GM23338 (cell line): Measurements from ENCODE around the gene ADGRG1. TPM values are rescaled to one million over a fixed set of nuclear protein-coding genes. Genes with fewer than 3 reads are reported as not detected.

Experiments
- ATAC-seq: fragments of 200-7000 bp; cut with Tn5 transposase; 3 replicates; pipeline ENCODE4 v1.9.1; 2020
- DNase-seq: peaks from one replicate; pipeline ENCODE4 v3.0.0-alpha.2; 2015; ENCODE audit warnings: low spot score
- H2AFZ ChIP-seq: fragments of 200-600 bp; sonication (generic); 2 replicates; pipeline ENCODE4 v1.8.0; 2016; ENCODE audit warnings: antibody characterized with exemption, mild to moderate bottlenecking, moderate library complexity
- H3F3A ChIP-seq: fragments of 200-600 bp; sonication (generic); replicated peaks from 2 replicates; pipeline ENCODE4 v1.8.0; 2017; ENCODE audit warnings: antibody characterized with exemption, mixed run types, low read depth
- H3K27ac ChIP-seq: fragments of 200-600 bp; sonication (generic); 2 replicates; pipeline ENCODE4 v1.6.1; 2016; ENCODE audit warnings: low read depth
- H3K27me3 ChIP-seq: fragments of 200-600 bp; sonication (generic); 2 replicates; pipeline ENCODE4 v1.8.0; 2016; ENCODE audit warnings: mild to moderate bottlenecking, mixed run types, moderate library complexity; ENCODE audit not compliant: insufficient read depth
- H3K36me3 ChIP-seq: fragments of 200-600 bp; sonication (generic); 2 replicates; pipeline ENCODE4 v1.8.0; 2016; ENCODE audit warnings: mild to moderate bottlenecking; ENCODE audit not compliant: insufficient read depth
- H3K4me1 ChIP-seq: fragments of 200-600 bp; sonication (generic); 2 replicates; pipeline ENCODE4 v1.8.0; 2016; ENCODE audit warnings: mild to moderate bottlenecking, moderate library complexity; ENCODE audit not compliant: insufficient read depth
- H3K4me2 ChIP-seq: fragments of 200-600 bp; sonication (generic); 2 replicates; pipeline ENCODE4 v1.7.1; 2017; ENCODE audit warnings: mixed run types
- H3K4me3 ChIP-seq: fragments of 200-600 bp; sonication (generic); 2 replicates; pipeline ENCODE4 v1.6.1; 2016; ENCODE audit warnings: mixed run types
- H3K79me2 ChIP-seq: fragments of 200-600 bp; sonication (generic); replicated peaks from 2 replicates; pipeline ENCODE4 v1.8.0; 2017; ENCODE audit warnings: mild to moderate bottlenecking; ENCODE audit not compliant: insufficient read depth
- H3K9me2 ChIP-seq: fragments of 200-600 bp; sonication (generic); 2 replicates; pipeline ENCODE4 v1.8.0; 2017; ENCODE audit not compliant: insufficient read depth
- H4K20me1 ChIP-seq: fragments of 200-600 bp; sonication (generic); replicated peaks from 2 replicates; pipeline ENCODE4 v1.8.0; 2017; ENCODE audit warnings: mild to moderate bottlenecking; ENCODE audit not compliant: insufficient read depth
- H3K27ac Mint-ChIP-seq: 2 replicates; pipeline ENCODE4 v1.8.0; 2020; ENCODE audit warnings: inconsistent platforms, mild to moderate bottlenecking, moderate library complexity, mixed read lengths
- H3K27me3 Mint-ChIP-seq: 3 replicates; pipeline ENCODE4 v1.8.0; 2022; ENCODE audit warnings: low read depth, mild to moderate bottlenecking, moderate library complexity, mixed read lengths, inconsistent platforms; ENCODE audit not compliant: insufficient read depth, poor library complexity
- H3K36me3 Mint-ChIP-seq: 3 replicates; pipeline ENCODE4 v1.8.0; 2021; ENCODE audit warnings: low read depth, mild to moderate bottlenecking, inconsistent platforms, moderate library complexity, mixed read lengths
- H3K4me1 Mint-ChIP-seq: 3 replicates; pipeline ENCODE4 v1.8.0; 2020; ENCODE audit warnings: mild to moderate bottlenecking, inconsistent platforms, mixed read lengths
- H3K4me3 Mint-ChIP-seq: 3 replicates; pipeline ENCODE4 v1.8.0; 2021; ENCODE audit warnings: moderate library complexity, mild to moderate bottlenecking, inconsistent platforms, mixed read lengths
- H3K9me3 Mint-ChIP-seq: 3 replicates; pipeline ENCODE4 v1.8.0; 2020; ENCODE audit warnings: moderate library complexity, mild to moderate bottlenecking, inconsistent platforms, mixed read lengths
- CREB1 ChIP-seq: fragments of 250-450 bp; sonication (Bioruptor Pico); IDR thresholded peaks from 2 replicates; pipeline ENCODE4 v1.5.0; 2020; ENCODE audit warnings: low read depth, mild to moderate bottlenecking, moderate library complexity
- ETS1 ChIP-seq: IDR thresholded peaks from 2 replicates; pipeline ENCODE4 v1.6.1; 2016; ENCODE audit warnings: antibody characterized with exemption
- EZH2 ChIP-seq: fragments of 200-600 bp; sonication (generic); IDR thresholded peaks from one replicate; pipeline ENCODE4 v1.8.0; 2017; ENCODE audit warnings: antibody characterized with exemption, mild to moderate bottlenecking, low read depth; ENCODE audit not compliant: unreplicated experiment
- EZH2phosphoT487 ChIP-seq: fragments of 200-600 bp; sonication (generic); IDR thresholded peaks from one replicate; pipeline ENCODE4 v1.8.1; 2018; ENCODE audit warnings: antibody characterized with exemption; ENCODE audit not compliant: unreplicated experiment
- JUNB ChIP-seq: IDR thresholded peaks from one replicate; pipeline ENCODE4 v1.6.1; 2016; ENCODE audit warnings: antibody characterized with exemption; ENCODE audit not compliant: unreplicated experiment
- NANOG ChIP-seq: IDR thresholded peaks from 2 replicates; pipeline ENCODE4 v1.6.1; 2016; ENCODE audit warnings: antibody characterized with exemption, borderline replicate concordance
- POLR2AphosphoS5 ChIP-seq: IDR thresholded peaks from 2 replicates; pipeline ENCODE4 v1.6.1; 2016; ENCODE audit warnings: antibody characterized with exemption, low read depth
- STAT1 ChIP-seq: IDR thresholded peaks from one replicate; pipeline ENCODE4 v1.6.1; 2016; ENCODE audit warnings: antibody characterized with exemption; ENCODE audit not compliant: unreplicated experiment
- ZNF114 ChIP-seq: fragments of 250-450 bp; sonication (Bioruptor Pico); IDR thresholded peaks from 2 replicates; pipeline ENCODE4 v1.5.0; 2020; ENCODE audit warnings: mild to moderate bottlenecking, moderate library complexity
- ZNF331 ChIP-seq: fragments of 250-450 bp; sonication (Bioruptor Pico); IDR thresholded peaks from 2 replicates; pipeline ENCODE4 v1.5.0; 2020; ENCODE audit warnings: low read depth, mild to moderate bottlenecking, moderate library complexity
- polyA plus RNA-seq: library from polyadenylated mRNA; unstranded; fragments of >200 nt; fragmentation: Nextera tagmentation; extraction: Ambion mirVana; gene quantifications from 2 replicates; pipeline ENCODE4 v1.2.1, GENCODE V29; 2016
- total RNA-seq: library from RNA; depleted of rRNA; stranded (reverse); fragments of >200 nt; shearing (Covaris generic); gene quantifications from 2 replicates; pipeline ENCODE4 v1.2.3, GENCODE V29; 2014
- TF ChIP-seq, protein P1 (sequence below), 2 experiments: fragments of 200-600 bp in 1 of 2; sonication (generic) in 1 of 2; conservative IDR thresholded peaks; 2 replicates each; pipeline versions ENCODE4 v1.5.1 to v1.6.1; 2016 to 2017; ENCODE audit warnings: antibody characterized with exemption in 2 of 2, low read depth in 2 of 2, mild to moderate bottlenecking in 2 of 2, moderate library complexity in 1 of 2
- TF ChIP-seq, protein P2 (sequence below): IDR thresholded peaks from one replicate; pipeline ENCODE4 v1.6.1; 2018; ENCODE audit warnings: antibody characterized with exemption; ENCODE audit not compliant: unreplicated experiment
- TF ChIP-seq, protein P3 (sequence below): fragments of 250-450 bp; sonication (Bioruptor Pico); IDR thresholded peaks from 2 replicates; pipeline ENCODE4 v1.5.0; 2020; ENCODE audit warnings: mild to moderate bottlenecking, moderate library complexity

Gene ADGRG1
- total and polyA plus RNA-seq, 2 experiments from 2014 or later: 0.14 to 0.47 TPM

GRCh38 chr16:57685633-57686032 lies 57.2 kb downstream of the ADGRG1 start:
- no peak for ATAC-seq

More at GRCh38 chr16:57685633-57686032, 57.2 kb downstream of the ADGRG1 start:
- Histone ChIP-seq H3K79me2 (no peaks in the 10 kb centered on the region), H3K36me3 (no peaks in the 10 kb centered on the region), H3K4me1 (no peaks in the 10 kb centered on the region), H3K9me2 (no peaks in the 10 kb centered on the region), H3K27ac (no peak overlapping the region), H3F3A (no peaks in the 10 kb centered on the region), H3K27me3 (no peaks in the 10 kb centered on the region), H3K4me2 (no peak overlapping the region), H3K4me3 (no peak overlapping the region), H2AFZ (no peak overlapping the region), H4K20me1 (no peaks in the 10 kb centered on the region)
- Mint-ChIP-seq H3K27me3 (peaks cover 8% of the 10 kb centered on the region), H3K4me3 (no peak overlapping the region), H3K36me3 (no peaks in the 10 kb centered on the region), H3K9me3 (no peaks in the 10 kb centered on the region), H3K4me1 (peaks cover 17% of the 10 kb centered on the region), H3K27ac (no peak overlapping the region)
- no peak for TF ChIP-seq EZH2phosphoT487
- no peak for TF ChIP-seq ZNF331
- TF ChIP-seq CREB1: no peak
- TF ChIP-seq JUNB: no peak
- TF ChIP-seq POLR2AphosphoS5: no peak
- TF ChIP-seq, protein P1, sequence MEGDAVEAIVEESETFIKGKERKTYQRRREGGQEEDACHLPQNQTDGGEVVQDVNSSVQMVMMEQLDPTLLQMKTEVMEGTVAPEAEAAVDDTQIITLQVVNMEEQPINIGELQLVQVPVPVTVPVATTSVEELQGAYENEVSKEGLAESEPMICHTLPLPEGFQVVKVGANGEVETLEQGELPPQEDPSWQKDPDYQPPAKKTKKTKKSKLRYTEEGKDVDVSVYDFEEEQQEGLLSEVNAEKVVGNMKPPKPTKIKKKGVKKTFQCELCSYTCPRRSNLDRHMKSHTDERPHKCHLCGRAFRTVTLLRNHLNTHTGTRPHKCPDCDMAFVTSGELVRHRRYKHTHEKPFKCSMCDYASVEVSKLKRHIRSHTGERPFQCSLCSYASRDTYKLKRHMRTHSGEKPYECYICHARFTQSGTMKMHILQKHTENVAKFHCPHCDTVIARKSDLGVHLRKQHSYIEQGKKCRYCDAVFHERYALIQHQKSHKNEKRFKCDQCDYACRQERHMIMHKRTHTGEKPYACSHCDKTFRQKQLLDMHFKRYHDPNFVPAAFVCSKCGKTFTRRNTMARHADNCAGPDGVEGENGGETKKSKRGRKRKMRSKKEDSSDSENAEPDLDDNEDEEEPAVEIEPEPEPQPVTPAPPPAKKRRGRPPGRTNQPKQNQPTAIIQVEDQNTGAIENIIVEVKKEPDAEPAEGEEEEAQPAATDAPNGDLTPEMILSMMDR (conservative IDR thresholded peaks at IDR 0.05; ENCODE audit: low read depth in 2 of 2): no peak
- TF ChIP-seq STAT1: no peak
- TF ChIP-seq, protein P2, sequence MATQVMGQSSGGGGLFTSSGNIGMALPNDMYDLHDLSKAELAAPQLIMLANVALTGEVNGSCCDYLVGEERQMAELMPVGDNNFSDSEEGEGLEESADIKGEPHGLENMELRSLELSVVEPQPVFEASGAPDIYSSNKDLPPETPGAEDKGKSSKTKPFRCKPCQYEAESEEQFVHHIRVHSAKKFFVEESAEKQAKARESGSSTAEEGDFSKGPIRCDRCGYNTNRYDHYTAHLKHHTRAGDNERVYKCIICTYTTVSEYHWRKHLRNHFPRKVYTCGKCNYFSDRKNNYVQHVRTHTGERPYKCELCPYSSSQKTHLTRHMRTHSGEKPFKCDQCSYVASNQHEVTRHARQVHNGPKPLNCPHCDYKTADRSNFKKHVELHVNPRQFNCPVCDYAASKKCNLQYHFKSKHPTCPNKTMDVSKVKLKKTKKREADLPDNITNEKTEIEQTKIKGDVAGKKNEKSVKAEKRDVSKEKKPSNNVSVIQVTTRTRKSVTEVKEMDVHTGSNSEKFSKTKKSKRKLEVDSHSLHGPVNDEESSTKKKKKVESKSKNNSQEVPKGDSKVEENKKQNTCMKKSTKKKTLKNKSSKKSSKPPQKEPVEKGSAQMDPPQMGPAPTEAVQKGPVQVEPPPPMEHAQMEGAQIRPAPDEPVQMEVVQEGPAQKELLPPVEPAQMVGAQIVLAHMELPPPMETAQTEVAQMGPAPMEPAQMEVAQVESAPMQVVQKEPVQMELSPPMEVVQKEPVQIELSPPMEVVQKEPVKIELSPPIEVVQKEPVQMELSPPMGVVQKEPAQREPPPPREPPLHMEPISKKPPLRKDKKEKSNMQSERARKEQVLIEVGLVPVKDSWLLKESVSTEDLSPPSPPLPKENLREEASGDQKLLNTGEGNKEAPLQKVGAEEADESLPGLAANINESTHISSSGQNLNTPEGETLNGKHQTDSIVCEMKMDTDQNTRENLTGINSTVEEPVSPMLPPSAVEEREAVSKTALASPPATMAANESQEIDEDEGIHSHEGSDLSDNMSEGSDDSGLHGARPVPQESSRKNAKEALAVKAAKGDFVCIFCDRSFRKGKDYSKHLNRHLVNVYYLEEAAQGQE: no peak
- TF ChIP-seq, protein P3, sequence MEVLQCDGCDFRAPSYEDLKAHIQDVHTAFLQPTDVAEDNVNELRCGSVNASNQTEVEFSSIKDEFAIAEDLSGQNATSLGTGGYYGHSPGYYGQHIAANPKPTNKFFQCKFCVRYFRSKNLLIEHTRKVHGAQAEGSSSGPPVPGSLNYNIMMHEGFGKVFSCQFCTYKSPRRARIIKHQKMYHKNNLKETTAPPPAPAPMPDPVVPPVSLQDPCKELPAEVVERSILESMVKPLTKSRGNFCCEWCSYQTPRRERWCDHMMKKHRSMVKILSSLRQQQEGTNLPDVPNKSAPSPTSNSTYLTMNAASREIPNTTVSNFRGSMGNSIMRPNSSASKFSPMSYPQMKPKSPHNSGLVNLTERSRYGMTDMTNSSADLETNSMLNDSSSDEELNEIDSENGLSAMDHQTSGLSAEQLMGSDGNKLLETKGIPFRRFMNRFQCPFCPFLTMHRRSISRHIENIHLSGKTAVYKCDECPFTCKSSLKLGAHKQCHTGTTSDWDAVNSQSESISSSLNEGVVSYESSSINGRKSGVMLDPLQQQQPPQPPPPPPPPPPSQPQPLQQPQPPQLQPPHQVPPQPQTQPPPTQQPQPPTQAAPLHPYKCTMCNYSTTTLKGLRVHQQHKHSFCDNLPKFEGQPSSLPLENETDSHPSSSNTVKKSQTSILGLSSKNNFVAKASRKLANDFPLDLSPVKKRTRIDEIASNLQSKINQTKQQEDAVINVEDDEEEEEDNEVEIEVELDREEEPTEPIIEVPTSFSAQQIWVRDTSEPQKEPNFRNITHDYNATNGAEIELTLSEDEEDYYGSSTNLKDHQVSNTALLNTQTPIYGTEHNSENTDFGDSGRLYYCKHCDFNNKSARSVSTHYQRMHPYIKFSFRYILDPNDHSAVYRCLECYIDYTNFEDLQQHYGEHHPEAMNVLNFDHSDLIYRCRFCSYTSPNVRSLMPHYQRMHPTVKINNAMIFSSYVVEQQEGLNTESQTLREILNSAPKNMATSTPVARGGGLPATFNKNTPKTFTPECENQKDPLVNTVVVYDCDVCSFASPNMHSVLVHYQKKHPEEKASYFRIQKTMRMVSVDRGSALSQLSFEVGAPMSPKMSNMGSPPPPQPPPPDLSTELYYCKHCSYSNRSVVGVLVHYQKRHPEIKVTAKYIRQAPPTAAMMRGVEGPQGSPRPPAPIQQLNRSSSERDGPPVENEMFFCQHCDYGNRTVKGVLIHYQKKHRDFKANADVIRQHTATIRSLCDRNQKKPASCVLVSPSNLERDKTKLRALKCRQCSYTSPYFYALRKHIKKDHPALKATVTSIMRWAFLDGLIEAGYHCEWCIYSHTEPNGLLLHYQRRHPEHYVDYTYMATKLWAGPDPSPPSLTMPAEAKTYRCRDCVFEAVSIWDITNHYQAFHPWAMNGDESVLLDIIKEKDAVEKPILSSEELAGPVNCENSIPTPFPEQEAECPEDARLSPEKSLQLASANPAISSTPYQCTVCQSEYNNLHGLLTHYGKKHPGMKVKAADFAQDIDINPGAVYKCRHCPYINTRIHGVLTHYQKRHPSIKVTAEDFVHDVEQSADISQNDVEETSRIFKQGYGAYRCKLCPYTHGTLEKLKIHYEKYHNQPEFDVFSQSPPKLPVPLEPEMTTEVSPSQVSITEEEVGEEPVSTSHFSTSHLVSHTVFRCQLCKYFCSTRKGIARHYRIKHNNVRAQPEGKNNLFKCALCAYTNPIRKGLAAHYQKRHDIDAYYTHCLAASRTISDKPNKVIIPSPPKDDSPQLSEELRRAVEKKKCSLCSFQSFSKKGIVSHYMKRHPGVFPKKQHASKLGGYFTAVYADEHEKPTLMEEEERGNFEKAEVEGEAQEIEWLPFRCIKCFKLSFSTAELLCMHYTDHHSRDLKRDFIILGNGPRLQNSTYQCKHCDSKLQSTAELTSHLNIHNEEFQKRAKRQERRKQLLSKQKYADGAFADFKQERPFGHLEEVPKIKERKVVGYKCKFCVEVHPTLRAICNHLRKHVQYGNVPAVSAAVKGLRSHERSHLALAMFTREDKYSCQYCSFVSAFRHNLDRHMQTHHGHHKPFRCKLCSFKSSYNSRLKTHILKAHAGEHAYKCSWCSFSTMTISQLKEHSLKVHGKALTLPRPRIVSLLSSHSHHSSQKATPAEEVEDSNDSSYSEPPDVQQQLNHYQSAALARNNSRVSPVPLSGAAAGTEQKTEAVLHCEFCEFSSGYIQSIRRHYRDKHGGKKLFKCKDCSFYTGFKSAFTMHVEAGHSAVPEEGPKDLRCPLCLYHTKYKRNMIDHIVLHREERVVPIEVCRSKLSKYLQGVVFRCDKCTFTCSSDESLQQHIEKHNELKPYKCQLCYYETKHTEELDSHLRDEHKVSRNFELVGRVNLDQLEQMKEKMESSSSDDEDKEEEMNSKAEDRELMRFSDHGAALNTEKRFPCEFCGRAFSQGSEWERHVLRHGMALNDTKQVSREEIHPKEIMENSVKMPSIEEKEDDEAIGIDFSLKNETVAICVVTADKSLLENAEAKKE: no peak
- TF ChIP-seq EZH2: no peak
- no peak for TF ChIP-seq NANOG
- no peak for TF ChIP-seq ZNF114 (CRISPR knock-in tag)
- no peak for TF ChIP-seq ETS1
- DNase-seq: no peak
